H1 (cell line): ENCODE data around the gene CYP3A7. TPM values are rescaled to one million over a fixed set of nuclear protein-coding genes. Genes with fewer than 3 reads are reported as not detected.

ENCODE experiments used
- CTCF ChIA-PET: fragments of 300-600 bp; sonication (Branson Sonifier 250); formaldehyde crosslinking; loops from one replicate; lab custom pipeline; 2021; ENCODE audit not compliant: partially characterized antibody; lab: Charles Lee
- POLR2A ChIA-PET: fragments of 300-600 bp; sonication (Branson Sonifier 250); formaldehyde crosslinking; loops from one replicate; lab custom pipeline; 2021; ENCODE audit warnings: inconsistent platforms; ENCODE audit not compliant: partially characterized antibody; lab: Charles Lee
- DNase-seq, 2 experiments: peaks; one replicate each; pipeline versions ENCODE4 v3.0.0 to v3.0.0-alpha.2; 2010 to 2022; ENCODE audit warnings: low spot score in 2 of 2, low read depth in 1 of 2, mixed read lengths in 1 of 2
- FAIRE-seq: peaks from 2 replicates; lab custom pipeline; 2011; peaks lifted over from hg19 to GRCh38; lab: Jason Lieb, UNC
- H2AFZ ChIP-seq: 2 replicates; pipeline ENCODE4 v1.8.1; 2012; ENCODE audit warnings: low read length, inconsistent platforms
- H2AK5ac ChIP-seq: 2 replicates; pipeline ENCODE4 v1.6.1; 2013; ENCODE audit warnings: low read depth, low read length
- H2BK120ac ChIP-seq: replicated peaks from 2 replicates; pipeline ENCODE3; 2013; ENCODE audit warnings: low read depth, low read length, inconsistent platforms
- H2BK12ac ChIP-seq: 2 replicates; pipeline ENCODE4 v1.6.1; 2013; ENCODE audit warnings: low read depth, low read length
- H2BK15ac ChIP-seq: 2 replicates; pipeline ENCODE4 v1.6.1; 2013; ENCODE audit warnings: low read length
- H2BK20ac ChIP-seq: 2 replicates; pipeline ENCODE4 v1.6.1; 2013; ENCODE audit warnings: low read length
- H2BK5ac ChIP-seq: 2 replicates; pipeline ENCODE4 v1.6.1; 2013; ENCODE audit warnings: low read depth, low read length
- H3K14ac ChIP-seq: 2 replicates; pipeline ENCODE4 v1.6.1; 2013; ENCODE audit warnings: inconsistent platforms; ENCODE audit not compliant: insufficient read length
- H3K18ac ChIP-seq: 2 replicates; pipeline ENCODE4 v1.6.1; 2013; ENCODE audit warnings: low read length; ENCODE audit errors: extremely low read depth
- H3K23ac ChIP-seq: 2 replicates; pipeline ENCODE4 v1.6.1; 2013; ENCODE audit warnings: inconsistent platforms; ENCODE audit not compliant: insufficient read length
- H3K23me2 ChIP-seq: 2 replicates; pipeline ENCODE4 v1.6.1; 2013; ENCODE audit warnings: low read depth, low read length
- H3K27ac ChIP-seq: 2 replicates; pipeline ENCODE4 v1.6.1; 2011; ENCODE audit warnings: low read depth, low read length, inconsistent platforms
- H3K27me3 ChIP-seq, 4 experiments: replicated peaks in 1 of 4; 1 replicate in 1 of 4; 2 replicates in 3 of 4; pipeline versions ENCODE4 v1.6.1 to v1.8.1; 2011 to 2013; ENCODE audit warnings: low read length in 3 of 4, mild to moderate bottlenecking in 3 of 4, inconsistent platforms in 2 of 4, mixed read lengths in 2 of 4, moderate library complexity in 1 of 4; ENCODE audit not compliant: control insufficient read depth in 3 of 4, insufficient read depth in 3 of 4; ENCODE audit errors: extremely low read depth in 1 of 4
- H3K36me3 ChIP-seq, 4 experiments: 2 replicates each; pipeline versions ENCODE4 v1.6.1 to v1.8.1; 2011 to 2013; ENCODE audit warnings: mild to moderate bottlenecking in 4 of 4, low read length in 3 of 4, moderate library complexity in 2 of 4, control low read depth in 1 of 4, inconsistent platforms in 1 of 4; ENCODE audit not compliant: insufficient read depth in 4 of 4, control insufficient read depth in 2 of 4
- H3K4ac ChIP-seq: replicated peaks from 2 replicates; pipeline ENCODE3; 2013; ENCODE audit warnings: low read length, low read depth, mixed read lengths, inconsistent platforms; ENCODE audit not compliant: insufficient read length
- H3K4me1 ChIP-seq, 4 experiments: replicated peaks in 1 of 4; 1 replicate in 1 of 4; 2 replicates in 3 of 4; pipeline versions ENCODE4 v1.6.1 to v1.8.1; 2011 to 2013; ENCODE audit warnings: low read length in 3 of 4, inconsistent platforms in 2 of 4, mixed read lengths in 1 of 4; ENCODE audit not compliant: insufficient read depth in 4 of 4, control insufficient read depth in 3 of 4
- H3K4me2 ChIP-seq, 2 experiments: 2 replicates each; pipeline versions ENCODE4 v1.6.1 to v1.8.1; 2011 to 2013; ENCODE audit warnings: low read depth in 2 of 2, low read length in 2 of 2, control low read depth in 1 of 2, inconsistent platforms in 1 of 2, mild to moderate bottlenecking in 1 of 2; ENCODE audit not compliant: insufficient read depth in 1 of 2
- H3K4me3 ChIP-seq, 4 experiments: fragments of 200-600, 300-600 bp in 1 of 4; sonication (generic), shearing (Covaris generic), sonication (Bioruptor Twin) in 1 of 4; 2 replicates each; pipeline versions ENCODE4 v1.5.1 to v1.8.1; 2011 to 2016; ENCODE audit warnings: low read length in 4 of 4, low read depth in 3 of 4, control low read depth in 2 of 4, inconsistent platforms in 2 of 4, mild to moderate bottlenecking in 2 of 4, mixed read lengths in 1 of 4, moderate library complexity in 1 of 4; ENCODE audit not compliant: insufficient read depth in 2 of 4; ENCODE audit errors: extremely low read depth in 1 of 4
- H3K56ac ChIP-seq: replicated peaks from 2 replicates; pipeline ENCODE3; 2013; ENCODE audit warnings: low read depth, mild to moderate bottlenecking, mixed read lengths, low read length, inconsistent platforms; ENCODE audit not compliant: insufficient read length
- H3K79me1 ChIP-seq: 2 replicates; pipeline ENCODE4 v1.6.1; 2013; ENCODE audit warnings: low read depth, low read length, control low read depth
- H3K79me2 ChIP-seq, 2 experiments: 2 replicates each; pipeline versions ENCODE4 v1.6.1 to v1.8.1; 2012 to 2013; ENCODE audit warnings: low read length in 2 of 2, mild to moderate bottlenecking in 2 of 2, inconsistent platforms in 1 of 2; ENCODE audit not compliant: insufficient read depth in 2 of 2, control insufficient read depth in 1 of 2
- H3K9ac ChIP-seq, 4 experiments: replicated peaks in 1 of 4; 1 replicate in 1 of 4; 2 replicates in 3 of 4; pipeline versions ENCODE4 v1.6.1 to v1.8.1; 2011 to 2013; ENCODE audit warnings: low read depth in 3 of 4, low read length in 3 of 4, control low read depth in 2 of 4, mild to moderate bottlenecking in 2 of 4, moderate library complexity in 2 of 4, inconsistent platforms in 1 of 4; ENCODE audit errors: extremely low read depth in 1 of 4
- H3K9me3 ChIP-seq, 2 experiments: 2 replicates each; pipeline versions ENCODE4 v1.6.1 to v1.8.1; 2012 to 2013; ENCODE audit warnings: mild to moderate bottlenecking in 2 of 2, moderate library complexity in 2 of 2, control low read depth in 1 of 2, inconsistent platforms in 1 of 2, low read depth in 1 of 2, low read length in 1 of 2, mixed read lengths in 1 of 2; ENCODE audit not compliant: insufficient read depth in 2 of 2
- H4K20me1 ChIP-seq, 2 experiments: replicated peaks in 1 of 2; 2 replicates each; pipeline versions ENCODE3 to v1.8.1; 2011 to 2013; ENCODE audit warnings: inconsistent platforms in 2 of 2, low read length in 2 of 2, mild to moderate bottlenecking in 1 of 2; ENCODE audit not compliant: insufficient read depth in 2 of 2, control insufficient read depth in 1 of 2
- H4K5ac ChIP-seq: 2 replicates; pipeline ENCODE4 v1.6.1; 2013; ENCODE audit warnings: low read length, low read depth, mixed read lengths, inconsistent platforms; ENCODE audit not compliant: insufficient read length
- H4K8ac ChIP-seq: 2 replicates; pipeline ENCODE4 v1.8.0; 2013; ENCODE audit warnings: mild to moderate bottlenecking, moderate library complexity, low read length, inconsistent platforms; ENCODE audit not compliant: insufficient read depth; ENCODE audit errors: extremely low read depth
- H4K91ac ChIP-seq: replicated peaks from 2 replicates; pipeline ENCODE3; 2013; ENCODE audit warnings: low read length, mixed read lengths, inconsistent platforms; ENCODE audit not compliant: insufficient read length
- CBX8 ChIP-seq: fragments of 300-800, 300-1000 bp; sonication (generic); IDR thresholded peaks from 2 replicates; pipeline ENCODE4 v1.7.1; 2016; ENCODE audit warnings: low read depth, low read length, borderline replicate concordance
- CREB1 ChIP-seq: IDR thresholded peaks from 2 replicates; pipeline ENCODE4 v1.6.1; 2012; ENCODE audit warnings: inconsistent platforms
- EZH2 ChIP-seq: fragments of 200-600 bp; sonication (generic); IDR thresholded peaks from 2 replicates; pipeline ENCODE4 v1.7.1; 2012; ENCODE audit warnings: low read depth, mild to moderate bottlenecking, moderate library complexity, low read length, inconsistent platforms; ENCODE audit not compliant: severe bottlenecking
- HDAC2 ChIP-seq, 2 experiments: fragments of 300-600 bp in 1 of 2; sonication (generic) in 1 of 2; IDR thresholded peaks; 2 replicates each; pipeline ENCODE4 v1.6.1; 2011 to 2012; ENCODE audit warnings: low read depth in 2 of 2, low read length in 2 of 2, mild to moderate bottlenecking in 2 of 2, moderate library complexity in 2 of 2, borderline replicate concordance in 1 of 2, inconsistent platforms in 1 of 2
- JUND ChIP-seq: IDR thresholded peaks from 2 replicates; pipeline ENCODE4 v1.6.1; 2011; ENCODE audit warnings: mild to moderate bottlenecking, improper control_type of control experiment, low read length
- KDM5A ChIP-seq: fragments of 200-600 bp; IDR thresholded peaks from 2 replicates; pipeline ENCODE4 v1.7.1; 2012; ENCODE audit warnings: mild to moderate bottlenecking, low read length, inconsistent platforms, mixed read lengths
- MAFK ChIP-seq: IDR thresholded peaks from 2 replicates; pipeline ENCODE4 v1.6.1; 2012; ENCODE audit warnings: low read depth, mild to moderate bottlenecking, improper control_type of control experiment, low read length
- RFX5 ChIP-seq: IDR thresholded peaks from 2 replicates; pipeline ENCODE4 v1.6.1; 2011; ENCODE audit warnings: low read depth, low read length, improper control_type of control experiment, borderline replicate concordance
- SAP30 ChIP-seq: fragments of 300-600 bp; sonication (generic); IDR thresholded peaks from 2 replicates; pipeline ENCODE4 v1.7.1; 2012; ENCODE audit warnings: low read length, moderate library complexity, mild to moderate bottlenecking, inconsistent platforms; ENCODE audit not compliant: insufficient read depth, insufficient replicate concordance
- TEAD4 ChIP-seq: IDR thresholded peaks from 2 replicates; pipeline ENCODE4 v1.6.1; 2012; ENCODE audit warnings: low read depth, low read length, inconsistent platforms, mixed read lengths
- WGBS, 2 experiments: shearing (Covaris generic) in 1 of 2; methylation state at CpG; one replicate each; pipeline versions ENCODE4 v1.1.6 to v1.1.7; 2013 to 2015; ENCODE audit warnings: low lambda C conversion rate in 2 of 2, mixed read lengths in 2 of 2, inconsistent platforms in 1 of 2, low coverage in 1 of 2, missing lambda C conversion rate in 1 of 2; ENCODE audit not compliant: insufficient replicate concordance in 2 of 2, insufficient coverage in 1 of 2, insufficient read length in 1 of 2; ENCODE audit errors: extremely low coverage in 1 of 2, missing lambda C conversion rate in 1 of 2; 5-methylcytosine and 5-hydroxymethylcytosine counted together
- polyA plus RNA-seq, 7 experiments: library from polyadenylated mRNA; depleted of rRNA in 3 of 7; stranded (reverse) in 5 of 7; unstranded in 2 of 7; fragments of >200 nt in 5 of 7; fragments of 200-250 nt in 2 of 7; gene quantifications; 1 replicate in 5 of 7; 2 replicates in 1 of 7; 4 replicates in 1 of 7; pipeline versions ENCODE4 v1.2.1 to v1.2.3, GENCODE V29; 2011 to 2013; ENCODE audit warnings: missing spikeins in 2 of 7, mixed read lengths in 2 of 7
- total RNA-seq: library from RNA; stranded (reverse); fragmentation: NEBNext Ultra II Directional; extraction: Animal tissue kit (Norgen Biotek cat#: 25700); gene quantifications from 2 replicates; pipeline ENCODE4 v1.2.1, GENCODE V29; 2021
- TF ChIP-seq, protein P1 (sequence below), 3 experiments: IDR thresholded peaks; 1 replicate in 2 of 3; 2 replicates in 1 of 3; pipeline versions ENCODE4 v1.5.1 to v1.6.1; 2011; ENCODE audit warnings: low read length in 3 of 3, mild to moderate bottlenecking in 3 of 3, inconsistent platforms in 2 of 3, low read depth in 1 of 3, moderate library complexity in 1 of 3; ENCODE audit not compliant: insufficient read depth in 1 of 3; ENCODE audit errors: control extremely low read depth in 1 of 3

The CYP3A7 gene
- total and polyA plus RNA-seq, 2 of the 8 experiments (the other 6 are each of a cell fraction or from before 2014, with no cell fraction given) = not detected

DNA sequence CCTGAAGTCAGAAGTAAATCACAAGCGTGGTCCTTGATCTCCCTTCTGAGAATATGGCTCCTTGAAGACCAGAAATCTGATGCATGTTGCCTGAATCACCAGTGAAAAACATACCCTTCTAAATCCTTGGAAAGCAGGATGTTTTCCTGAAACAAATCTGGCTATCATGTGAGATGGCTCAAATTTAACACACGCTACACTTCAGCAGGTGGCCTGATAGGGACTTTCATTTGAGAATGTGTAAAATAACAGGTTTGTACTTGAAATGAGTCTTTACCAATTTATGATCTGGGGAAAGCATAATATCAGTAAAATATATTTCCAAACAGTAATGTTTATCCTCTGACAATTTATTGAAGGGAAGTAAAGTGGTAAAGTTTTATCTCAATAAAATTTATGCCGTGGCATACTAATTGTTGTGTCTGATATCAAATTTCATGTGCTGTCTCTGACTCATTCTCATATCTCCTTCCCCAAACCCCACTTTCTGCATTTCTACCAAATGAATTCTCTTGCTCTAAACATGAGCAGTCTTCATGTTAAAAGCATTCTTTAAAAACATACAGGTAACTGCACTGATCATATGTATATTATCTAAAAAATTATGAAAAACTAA, 31.6 kb upstream of the CYP3A7 start:
- Histone ChIP-seq H4K5ac (no peak overlapping the region), H4K20me1 (no peaks in the 10 kb centered on the region), H3K27me3 (no peaks in the 10 kb centered on the region), H3K4ac (no peak overlapping the region), H3K4me2 (no peak overlapping the region), H3K9me3 (no peaks in the 10 kb centered on the region), H3K79me1 (no peaks in the 10 kb centered on the region), H3K23me2 (no peaks in the 10 kb centered on the region), H3K27ac (no peak overlapping the region), H3K56ac (no peak overlapping the region), H2BK20ac (no peak overlapping the region), H3K79me2 (no peaks in the 10 kb centered on the region), H4K8ac (no peak overlapping the region), H2AFZ (no peak overlapping the region), H2AK5ac (no peak overlapping the region), H4K91ac (no peak overlapping the region), H3K4me3 (no peak overlapping the region), H3K36me3 (no peaks in the 10 kb centered on the region), H3K18ac (no peak overlapping the region), H2BK15ac (no peak overlapping the region), H3K23ac (no peak overlapping the region), H3K14ac (no peak overlapping the region), H3K4me1 (no peaks in the 10 kb centered on the region), H3K9ac (no peak overlapping the region), H2BK120ac (no peak overlapping the region), H2BK5ac (no peak overlapping the region), H2BK12ac (no peak overlapping the region)
- 86% methylated on average over 3 of the region's 3 CpGs; no CpG with 5 or more reads in 1 of the 2 experiments for WGBS, 2 experiments
- CTCF ChIA-PET = interaction anchor here (0.7 kb wide), 1 partner anchor 62 kb away, joined by 3 read pairs; no protein-coding TSS in a partner anchor
- POLR2A ChIA-PET = no interaction called here
- no peak for DNase-seq
- no peak for FAIRE-seq
- no peak for TF ChIP-seq EZH2
- TF ChIP-seq SAP30 = no peak
- TF ChIP-seq CREB1 = no peak
- TF ChIP-seq, protein P1, sequence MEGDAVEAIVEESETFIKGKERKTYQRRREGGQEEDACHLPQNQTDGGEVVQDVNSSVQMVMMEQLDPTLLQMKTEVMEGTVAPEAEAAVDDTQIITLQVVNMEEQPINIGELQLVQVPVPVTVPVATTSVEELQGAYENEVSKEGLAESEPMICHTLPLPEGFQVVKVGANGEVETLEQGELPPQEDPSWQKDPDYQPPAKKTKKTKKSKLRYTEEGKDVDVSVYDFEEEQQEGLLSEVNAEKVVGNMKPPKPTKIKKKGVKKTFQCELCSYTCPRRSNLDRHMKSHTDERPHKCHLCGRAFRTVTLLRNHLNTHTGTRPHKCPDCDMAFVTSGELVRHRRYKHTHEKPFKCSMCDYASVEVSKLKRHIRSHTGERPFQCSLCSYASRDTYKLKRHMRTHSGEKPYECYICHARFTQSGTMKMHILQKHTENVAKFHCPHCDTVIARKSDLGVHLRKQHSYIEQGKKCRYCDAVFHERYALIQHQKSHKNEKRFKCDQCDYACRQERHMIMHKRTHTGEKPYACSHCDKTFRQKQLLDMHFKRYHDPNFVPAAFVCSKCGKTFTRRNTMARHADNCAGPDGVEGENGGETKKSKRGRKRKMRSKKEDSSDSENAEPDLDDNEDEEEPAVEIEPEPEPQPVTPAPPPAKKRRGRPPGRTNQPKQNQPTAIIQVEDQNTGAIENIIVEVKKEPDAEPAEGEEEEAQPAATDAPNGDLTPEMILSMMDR (IDR thresholded peaks at IDR 0.05; ENCODE audit: control extremely low read depth in 1 of 3, insufficient read depth in 1 of 3, low read depth in 1 of 3, low read length in 3 of 3) = no peak
- TF ChIP-seq CBX8 = no peak
- TF ChIP-seq MAFK = no peak
- no peak for TF ChIP-seq KDM5A
- no peak for TF ChIP-seq JUND
- no peak for TF ChIP-seq HDAC2 (IDR thresholded peaks at IDR 0.05; ENCODE audit: borderline replicate concordance in 1 of 2, low read depth in 2 of 2, low read length in 2 of 2)
- no peak for TF ChIP-seq TEAD4
- no peak for TF ChIP-seq RFX5
